ENCODE data around the gene ECHDC3. TPM values are rescaled to one million over a fixed set of nuclear protein-coding genes. Genes with fewer than 3 reads are reported as not detected.

The ECHDC3 gene, protein sequence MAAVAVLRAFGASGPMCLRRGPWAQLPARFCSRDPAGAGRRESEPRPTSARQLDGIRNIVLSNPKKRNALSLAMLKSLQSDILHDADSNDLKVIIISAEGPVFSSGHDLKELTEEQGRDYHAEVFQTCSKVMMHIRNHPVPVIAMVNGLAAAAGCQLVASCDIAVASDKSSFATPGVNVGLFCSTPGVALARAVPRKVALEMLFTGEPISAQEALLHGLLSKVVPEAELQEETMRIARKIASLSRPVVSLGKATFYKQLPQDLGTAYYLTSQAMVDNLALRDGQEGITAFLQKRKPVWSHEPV
- 10 to 100 TPM; 47.5 to 92.8 (median 76.6) TPM for total RNA-seq

GRCh38 chr10:11742009-11742778 is at the start of gene ECHDC3:
ECHDC3 (plus strand) TSS chr10:11742382; CDS start chr10:11742577, 195 bp downstream.
- H3K4me3 ChIP-seq = peak within 1 kb of the TSS; percentile 65
- peaks cover 35% of the 10 kb centered on the region for H3K4me1 ChIP-seq
- H3K27ac ChIP-seq = peak within 1 kb of the TSS; percentile 84
- peak; percentile 74 to 81 for DNase-seq (ENCODE audit: low spot score in 2 of 2)
- no peak for TF ChIP-seq CTCF (IDR thresholded peaks at IDR 0.05)
- no peak for TF ChIP-seq POLR2A (IDR thresholded peaks at IDR 0.05)
- TF ChIP-seq POLR2AphosphoS5 (IDR thresholded peaks at IDR 0.05) = peak in 1 of 3 donors; percentile 53
- TF ChIP-seq EP300 (IDR thresholded peaks at IDR 0.05) = no peak
- no peaks in the 10 kb centered on the region for H3K36me3 ChIP-seq
- H3K9me3 ChIP-seq = no peaks in the 10 kb centered on the region
- no peaks in the 10 kb centered on the region for H3K27me3 ChIP-seq
- 6% methylated on average over 6 of the region's 93 CpGs for WGBS

DNA sequence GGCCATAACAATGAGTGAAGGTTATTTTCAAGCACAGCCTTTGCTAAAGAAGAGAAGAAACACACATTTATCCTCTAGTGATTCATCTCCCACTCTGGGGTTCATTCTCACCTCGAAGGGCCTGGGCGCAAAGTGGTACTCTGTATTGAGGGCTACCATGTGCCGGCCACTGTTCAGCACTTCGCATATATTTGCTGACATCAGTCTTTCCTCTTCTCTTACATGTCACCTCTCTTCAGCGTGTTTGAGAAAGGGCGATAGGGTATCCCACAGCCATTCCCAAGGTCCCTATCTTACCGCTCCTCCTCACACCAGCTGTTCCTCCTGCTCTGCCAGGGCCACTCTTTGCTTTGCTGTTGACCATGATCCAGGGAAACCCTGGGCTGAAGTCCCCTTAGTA is 48.8 kb upstream of the ECHDC3 start:
- DNase-seq (ENCODE audit: low spot score in 2 of 2) = no peak
- no peak overlapping the region for H3K4me3 ChIP-seq
- WGBS = 97% methylated on average over 7 of the region's 7 CpGs
- H3K4me1 ChIP-seq = peaks cover under 1% of the 10 kb centered on the region
- TF ChIP-seq EP300 (IDR thresholded peaks at IDR 0.05) (no peak), POLR2AphosphoS5 (IDR thresholded peaks at IDR 0.05) (no peak), POLR2A (IDR thresholded peaks at IDR 0.05) (no peak), CTCF (IDR thresholded peaks at IDR 0.05) (no peak)
- H3K9me3 ChIP-seq = no peaks in the 10 kb centered on the region
- H3K27ac ChIP-seq = no peak overlapping the region
- peaks cover 10% of the 10 kb centered on the region for H3K27me3 ChIP-seq
- no peaks in the 10 kb centered on the region for H3K36me3 ChIP-seq

- 93% methylated on average over 2 of the region's 2 CpGs for WGBS
- no peak overlapping the region for H3K27ac ChIP-seq
- H3K4me3 ChIP-seq = no peak overlapping the region
- no peak for TF ChIP-seq POLR2AphosphoS5 (IDR thresholded peaks at IDR 0.05)
- no peak for TF ChIP-seq POLR2A (IDR thresholded peaks at IDR 0.05)
- no peak for TF ChIP-seq CTCF (IDR thresholded peaks at IDR 0.05)
- no peak for TF ChIP-seq EP300 (IDR thresholded peaks at IDR 0.05)
- DNase-seq (ENCODE audit: low spot score in 2 of 2) = no peak
- H3K9me3 ChIP-seq = no peaks in the 10 kb centered on the region
- H3K36me3 ChIP-seq = no peaks in the 10 kb centered on the region
- H3K27me3 ChIP-seq = peaks cover 5% of the 10 kb centered on the region
- H3K4me1 ChIP-seq = no peaks in the 10 kb centered on the region
Observed at GRCh38 chr10:11695779-11696178, 46.4 kb upstream of the ECHDC3 start.

DNA sequence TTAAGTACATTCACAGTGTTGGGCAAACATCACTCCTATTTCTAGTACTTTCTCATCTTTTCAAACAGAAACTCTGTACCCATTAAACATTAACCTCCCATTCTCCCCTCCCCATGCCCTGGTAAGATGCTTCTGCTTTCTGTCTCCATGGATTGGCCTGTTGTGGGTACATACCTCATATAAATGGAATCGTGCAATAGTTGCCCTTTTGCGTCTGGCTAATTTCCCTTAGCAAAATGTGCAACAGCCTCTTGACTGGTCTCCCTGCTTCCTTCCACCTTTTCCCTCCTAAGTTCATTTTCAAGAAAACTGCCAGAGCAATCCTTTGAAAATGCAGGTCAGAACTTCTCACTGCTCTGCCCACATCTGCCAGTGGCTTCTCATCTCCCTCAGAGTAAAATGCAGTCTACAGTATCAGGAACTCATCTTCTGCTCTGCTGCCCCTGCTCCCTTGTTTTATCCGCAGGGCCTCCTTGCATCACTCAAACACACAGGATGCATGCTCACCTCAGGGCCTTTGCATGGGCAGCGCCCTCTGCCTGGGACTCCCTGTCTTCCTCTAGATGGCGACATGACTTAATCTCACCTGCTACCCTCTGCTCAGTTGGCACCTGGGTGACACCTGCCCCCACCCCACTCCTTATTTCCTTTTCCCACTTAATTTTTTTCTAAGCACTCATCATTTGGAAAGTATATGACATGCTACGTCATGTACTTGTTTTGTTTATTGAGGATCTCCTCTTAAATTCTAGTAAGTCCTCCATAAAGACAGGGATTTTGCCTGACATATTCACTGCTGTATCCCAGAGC is 44.3 kb upstream of the ECHDC3 start:
- H3K27me3 ChIP-seq = no peaks in the 10 kb centered on the region

GRCh38 chr10:11698691-11699549 is 43.3 kb upstream of the ECHDC3 start:
- Histone ChIP-seq H3K4me1 (no peaks in the 10 kb centered on the region), H3K27me3 (no peaks in the 10 kb centered on the region), H3K9me3 (no peaks in the 10 kb centered on the region), H3K36me3 (no peaks in the 10 kb centered on the region), H3K4me3 (no peak overlapping the region), H3K27ac (no peak overlapping the region)
- WGBS = 83% methylated on average over 5 of the region's 5 CpGs
- TF ChIP-seq CTCF (IDR thresholded peaks at IDR 0.05) = no peak
- no peak for TF ChIP-seq POLR2AphosphoS5 (IDR thresholded peaks at IDR 0.05)
- no peak for TF ChIP-seq POLR2A (IDR thresholded peaks at IDR 0.05)
- no peak for DNase-seq (ENCODE audit: low spot score in 2 of 2)

More for the DNA sequence above, 44.3 kb upstream of the ECHDC3 start:
- DNase-seq (ENCODE audit: low spot score in 2 of 2) = no peak
- Histone ChIP-seq H3K4me1 (no peaks in the 10 kb centered on the region), H3K36me3 (no peaks in the 10 kb centered on the region), H3K27ac (no peak overlapping the region), H3K9me3 (no peaks in the 10 kb centered on the region), H3K4me3 (no peak overlapping the region)
- 91% methylated on average over 6 of the region's 6 CpGs for WGBS
- TF ChIP-seq EP300 (IDR thresholded peaks at IDR 0.05) = no peak

All from suprapubic skin (tissue), 4 donors.